Mucosa of stomach (tissue), 1 donor: ENCODE measurements around the gene ELMO3.

ENCODE experiments used
- H3K27me3 ChIP-seq: one replicate; pipeline ENCODE4 v1.7.0; 2013; ENCODE audit warnings: mild to moderate bottlenecking, low read length; ENCODE audit not compliant: control insufficient read depth, insufficient read depth
- H3K36me3 ChIP-seq: one replicate; pipeline ENCODE4 v1.7.0; 2013; ENCODE audit warnings: low read length; ENCODE audit not compliant: control insufficient read depth, insufficient read depth
- H3K4me1 ChIP-seq: one replicate; pipeline ENCODE4 v1.7.0; 2013; ENCODE audit warnings: mild to moderate bottlenecking, low read length; ENCODE audit not compliant: control insufficient read depth, insufficient read depth
- H3K4me3 ChIP-seq: one replicate; pipeline ENCODE4 v1.7.0; 2013; ENCODE audit warnings: low read length
- H3K9ac ChIP-seq: one replicate; pipeline ENCODE4 v1.7.0; 2013; ENCODE audit warnings: mild to moderate bottlenecking, low read length, moderate library complexity
- H3K9me3 ChIP-seq: one replicate; pipeline ENCODE4 v1.7.0; 2013; ENCODE audit warnings: mild to moderate bottlenecking, low read length, moderate library complexity; ENCODE audit not compliant: control insufficient read depth
- donor health status: Pancreatic carcinoma.

ELMO3 gene

DNA sequence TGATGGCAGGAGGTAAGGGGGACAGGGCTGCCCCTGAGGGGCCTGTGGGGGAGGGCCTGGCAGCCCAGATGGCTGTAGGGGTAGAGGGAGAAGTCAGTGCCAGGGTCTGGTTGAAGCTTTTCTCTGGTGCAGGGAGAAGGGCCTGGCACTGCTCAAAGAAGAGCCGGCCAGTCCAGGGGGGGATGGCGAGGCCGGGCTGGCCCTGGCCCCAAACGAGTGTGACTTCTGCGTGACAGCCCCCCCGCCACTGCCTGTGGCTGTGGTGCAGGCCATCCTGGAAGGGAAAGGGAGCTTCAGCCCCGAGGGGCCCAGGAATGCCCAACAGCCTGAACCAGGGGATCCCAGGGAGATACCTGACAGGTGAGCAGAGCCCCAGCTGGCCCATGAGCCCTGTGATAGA is 31.3 kb upstream of the ELMO3 start:
- Histone ChIP-seq H3K4me1 (peaks cover 36% of the 10 kb centered on the region), H3K9ac (no peak overlapping the region), H3K27me3 (peaks cover 18% of the 10 kb centered on the region)

DNA sequence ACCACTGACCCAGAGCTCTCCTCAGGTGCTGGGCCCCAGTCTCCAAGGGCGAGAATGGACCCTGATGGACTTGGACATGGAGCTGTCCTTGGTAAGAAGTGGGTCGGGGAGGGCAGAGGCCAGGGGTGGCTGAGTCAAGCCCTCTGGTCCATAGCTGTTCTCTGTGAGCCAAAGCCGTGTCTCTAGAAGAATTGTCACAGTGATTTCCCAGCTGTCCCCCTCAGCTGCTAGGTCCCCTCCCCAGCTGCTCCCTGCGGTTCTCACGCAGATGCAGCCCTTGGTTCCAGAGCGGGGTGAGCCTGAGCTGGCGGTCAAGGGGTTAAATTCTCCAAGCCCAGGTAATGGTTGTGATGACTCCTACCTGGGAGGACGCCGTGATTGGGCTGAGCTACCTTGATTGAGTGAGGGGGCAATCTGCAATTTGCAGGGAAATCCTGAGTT is 29.9 kb upstream of the ELMO3 start:
- Histone ChIP-seq H3K27me3 (peaks cover 11% of the 10 kb centered on the region), H3K4me3 (no peak overlapping the region), H3K9ac (no peak overlapping the region), H3K36me3 (peaks cover 4% of the 10 kb centered on the region), H3K9me3 (no peaks in the 10 kb centered on the region), H3K4me1 (peaks cover 42% of the 10 kb centered on the region)

More for the DNA sequence above, 31.3 kb upstream of the ELMO3 start:
- H3K36me3 ChIP-seq, result peaks cover 4% of the 10 kb centered on the region
- no peaks in the 10 kb centered on the region for H3K9me3 ChIP-seq
- H3K4me3 ChIP-seq, result no peak overlapping the region

DNA sequence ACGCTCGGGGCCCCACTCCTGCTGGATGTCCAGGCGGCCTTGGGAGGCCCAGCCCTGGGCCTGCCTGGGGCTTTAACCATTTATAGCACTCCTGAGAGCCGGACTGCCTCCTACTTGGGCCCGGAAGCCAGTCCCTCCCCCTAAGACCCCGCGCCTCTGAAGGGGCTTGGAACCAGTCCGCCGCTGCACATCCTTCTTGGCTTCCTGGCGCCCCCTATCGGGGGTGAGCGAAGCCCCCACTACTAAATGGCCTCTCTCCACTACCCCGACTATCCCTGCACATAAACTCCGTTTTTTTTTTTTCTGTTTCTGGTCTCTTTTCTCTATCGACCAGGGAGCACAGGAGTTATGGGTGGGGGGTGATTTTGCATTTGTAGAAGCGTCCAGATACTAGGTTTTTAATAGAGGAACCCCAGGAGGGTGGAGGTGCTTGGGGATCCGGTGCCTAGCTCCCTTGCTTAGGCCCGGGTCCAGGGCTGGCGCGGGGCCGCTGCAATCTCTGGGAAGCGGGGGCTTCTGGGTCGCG is 29.2 kb upstream of the ELMO3 start:
- Histone ChIP-seq H3K9me3 (no peaks in the 10 kb centered on the region), H3K36me3 (peaks cover 4% of the 10 kb centered on the region), H3K4me3 (peak overlapping the region; percentile 63), H3K4me1 (peaks cover 45% of the 10 kb centered on the region), H3K27me3 (peaks cover 11% of the 10 kb centered on the region), H3K9ac (peak overlapping the region; percentile 66)

DNA sequence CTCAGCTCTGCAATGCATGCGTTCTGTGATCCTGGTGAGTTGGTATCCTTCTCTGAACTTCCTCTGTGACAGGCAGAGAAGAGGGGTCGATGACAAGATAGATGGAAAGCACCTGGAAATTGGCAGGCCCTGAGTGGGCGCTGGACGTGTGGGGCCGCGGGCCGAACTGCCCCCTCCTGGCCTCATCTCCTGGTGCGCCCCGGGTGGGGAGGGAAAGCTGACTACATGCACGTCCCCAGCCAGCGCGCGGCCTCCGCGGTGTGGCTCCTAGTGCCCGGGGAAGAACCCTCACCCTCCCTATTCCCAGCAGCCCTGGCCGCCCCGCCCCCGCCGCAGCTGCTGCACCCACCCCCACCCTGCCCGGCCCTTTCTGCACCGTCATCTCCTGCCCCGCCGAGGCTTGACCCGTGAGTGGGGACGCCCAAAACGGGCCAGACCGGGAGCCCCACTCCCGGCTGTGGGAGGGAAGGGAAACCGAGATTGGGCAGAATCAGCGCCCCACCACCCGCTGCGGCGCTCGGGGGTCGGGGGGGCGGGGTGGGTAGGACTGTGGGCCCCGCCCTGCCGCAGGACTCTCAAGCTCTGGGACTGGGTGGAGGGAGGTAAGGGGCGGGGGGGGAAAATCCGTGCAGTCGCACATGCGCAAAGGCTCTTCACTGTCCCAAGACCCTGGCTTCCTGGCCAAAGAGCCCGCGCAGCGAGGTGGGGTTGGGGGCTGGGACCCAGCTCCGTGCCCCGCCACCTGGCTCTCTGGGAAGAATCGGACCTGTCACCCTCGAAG is 28.6 kb upstream of the ELMO3 start, which contains the start of gene NOL3:
TSS of gene NOL3 (plus strand) at position 371 of the 781 bp plus-strand sequence.
- peaks cover 4% of the 10 kb centered on the region for H3K36me3 ChIP-seq
- H3K9me3 ChIP-seq, result no peaks in the 10 kb centered on the region
- H3K4me3 ChIP-seq, result peak within 1 kb of the TSS; percentile 63
- H3K9ac ChIP-seq, result peak within 1 kb of the TSS; percentile 67
- H3K4me1 ChIP-seq, result peaks cover 40% of the 10 kb centered on the region
- H3K27me3 ChIP-seq, result peaks cover 7% of the 10 kb centered on the region

DNA sequence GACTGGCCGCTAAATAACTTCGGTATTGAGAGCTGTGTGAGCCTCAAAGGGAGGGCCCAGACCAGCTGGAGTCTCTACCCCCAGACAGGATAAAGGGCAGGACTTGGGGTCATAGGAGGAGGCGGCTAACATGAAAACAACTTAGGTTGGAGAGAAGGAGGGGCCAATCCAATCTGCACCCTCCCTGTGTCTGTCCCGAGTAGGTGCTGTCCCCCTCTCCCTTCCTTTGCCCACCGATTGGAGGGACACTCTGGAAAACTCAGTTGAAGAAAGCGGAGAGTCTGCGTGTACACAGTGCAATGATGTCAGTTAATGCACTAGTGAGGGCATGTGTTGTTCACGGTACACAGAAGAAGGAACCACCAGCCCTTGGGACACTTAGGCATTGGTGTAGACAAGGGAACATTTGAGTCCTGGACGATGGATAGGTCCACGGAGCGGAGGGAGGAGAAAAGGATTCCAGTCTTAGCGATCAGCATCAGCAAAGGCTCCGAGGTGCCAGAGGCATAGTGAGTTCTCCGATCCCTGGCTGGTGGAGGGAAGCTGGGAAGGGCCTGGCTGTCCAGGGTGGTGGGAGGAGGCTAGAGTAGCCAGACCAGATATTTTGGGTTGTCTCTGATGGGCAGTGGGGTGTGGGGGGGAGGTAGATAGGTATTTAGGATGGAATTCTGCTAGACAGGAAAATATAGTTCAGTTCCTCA is 27.8 kb upstream of the ELMO3 start:
- Histone ChIP-seq H3K9ac (peak overlapping the region; percentile 67), H3K4me3 (no peak overlapping the region), H3K9me3 (no peaks in the 10 kb centered on the region), H3K27me3 (peaks cover 3% of the 10 kb centered on the region), H3K4me1 (peaks cover 38% of the 10 kb centered on the region), H3K36me3 (peaks cover 4% of the 10 kb centered on the region)

DNA sequence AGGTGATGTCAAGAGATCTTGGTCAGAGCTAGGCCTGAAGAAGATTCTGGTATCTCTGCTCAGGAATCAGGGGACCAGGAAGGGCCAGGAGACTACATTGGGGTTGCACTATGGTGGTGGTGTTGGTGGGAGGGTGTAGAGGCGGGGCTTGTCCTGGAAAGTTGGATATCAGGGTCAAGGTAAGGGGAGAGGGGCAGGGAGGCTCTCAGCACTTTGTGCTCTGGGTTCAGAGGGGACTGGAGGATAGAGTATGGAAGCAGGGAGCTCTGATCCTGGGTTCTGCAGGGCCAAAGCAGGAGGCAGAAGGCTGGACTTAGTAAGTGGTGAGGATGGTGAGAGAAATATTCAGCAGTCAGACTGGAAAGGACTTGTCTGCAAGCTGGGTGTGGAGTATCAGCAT is 25.6 kb upstream of the ELMO3 start:
- H3K9ac ChIP-seq, result peak overlapping the region; percentile 67
- H3K9me3 ChIP-seq, result no peaks in the 10 kb centered on the region
- H3K4me3 ChIP-seq, result peak overlapping the region; percentile 32
- H3K36me3 ChIP-seq, result no peaks in the 10 kb centered on the region
- peaks cover 47% of the 10 kb centered on the region for H3K4me1 ChIP-seq
- H3K27me3 ChIP-seq, result peaks cover 3% of the 10 kb centered on the region

DNA sequence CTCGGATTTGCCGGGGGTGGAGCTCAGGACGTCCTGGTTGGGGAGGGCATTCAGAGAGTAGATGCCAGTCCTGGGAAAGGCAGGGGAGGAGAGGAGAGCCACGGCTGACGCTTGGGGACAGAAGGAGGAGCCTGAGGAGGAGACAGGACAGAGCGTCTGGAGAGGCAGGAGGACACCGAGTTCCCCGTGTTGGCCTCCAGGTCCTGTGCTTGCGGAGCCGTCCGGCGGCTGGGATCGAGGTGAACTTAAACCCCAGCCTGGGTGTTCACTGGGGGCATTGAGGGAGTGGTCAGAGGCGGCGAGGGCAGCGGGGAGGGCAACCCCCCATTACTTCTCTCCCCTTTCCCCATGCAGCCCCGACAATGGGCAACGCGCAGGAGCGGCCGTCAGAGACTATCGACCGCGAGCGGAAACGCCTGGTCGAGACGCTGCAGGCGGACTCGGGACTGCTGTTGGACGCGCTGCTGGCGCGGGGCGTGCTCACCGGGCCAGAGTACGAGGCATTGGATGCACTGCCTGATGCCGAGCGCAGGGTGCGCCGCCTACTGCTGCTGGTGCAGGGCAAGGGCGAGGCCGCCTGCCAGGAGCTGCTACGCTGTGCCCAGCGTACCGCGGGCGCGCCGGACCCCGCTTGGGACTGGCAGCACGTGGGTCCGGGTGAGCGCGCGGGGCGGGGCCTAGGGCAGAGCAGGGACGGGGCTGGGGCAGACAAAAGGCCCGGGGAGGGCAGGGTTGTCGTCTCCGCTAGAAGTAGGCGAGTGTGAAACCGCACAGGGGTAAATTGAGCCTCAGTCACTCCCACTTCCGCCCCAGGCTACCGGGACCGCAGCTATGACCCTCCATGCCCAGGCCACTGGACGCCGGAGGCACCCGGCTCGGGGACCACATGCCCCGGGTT is 24.9 kb upstream of the ELMO3 start:
- Histone ChIP-seq H3K27me3 (peaks cover 3% of the 10 kb centered on the region), H3K9me3 (no peaks in the 10 kb centered on the region), H3K4me1 (peaks cover 53% of the 10 kb centered on the region), H3K9ac (peak overlapping the region; percentile 67), H3K4me3 (peak overlapping the region; percentile 32), H3K36me3 (no peaks in the 10 kb centered on the region)

DNA sequence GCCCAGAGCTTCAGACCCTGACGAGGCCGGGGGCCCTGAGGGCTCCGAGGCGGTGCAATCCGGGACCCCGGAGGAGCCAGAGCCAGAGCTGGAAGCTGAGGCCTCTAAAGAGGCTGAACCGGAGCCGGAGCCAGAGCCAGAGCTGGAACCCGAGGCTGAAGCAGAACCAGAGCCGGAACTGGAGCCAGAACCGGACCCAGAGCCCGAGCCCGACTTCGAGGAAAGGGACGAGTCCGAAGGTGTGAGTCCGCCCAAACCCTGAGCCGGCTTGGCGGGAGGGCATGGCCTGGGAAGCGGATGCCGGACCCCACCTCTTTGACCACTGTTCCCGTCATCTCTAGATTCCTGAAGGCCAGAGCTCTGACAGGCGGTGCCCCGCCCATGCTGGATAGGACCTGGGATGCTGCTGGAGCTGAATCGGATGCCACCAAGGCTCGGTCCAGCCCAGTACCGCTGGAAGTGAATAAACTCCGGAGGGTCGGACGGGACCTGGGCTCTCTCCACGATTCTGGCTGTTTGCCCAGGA is 24.2 kb upstream of the ELMO3 start:
- peaks cover 51% of the 10 kb centered on the region for H3K4me1 ChIP-seq
- no peaks in the 10 kb centered on the region for H3K9me3 ChIP-seq
- no peak overlapping the region for H3K4me3 ChIP-seq
- H3K27me3 ChIP-seq, result peaks cover 3% of the 10 kb centered on the region
- peak overlapping the region; percentile 62 for H3K9ac ChIP-seq
- H3K36me3 ChIP-seq, result no peaks in the 10 kb centered on the region

DNA sequence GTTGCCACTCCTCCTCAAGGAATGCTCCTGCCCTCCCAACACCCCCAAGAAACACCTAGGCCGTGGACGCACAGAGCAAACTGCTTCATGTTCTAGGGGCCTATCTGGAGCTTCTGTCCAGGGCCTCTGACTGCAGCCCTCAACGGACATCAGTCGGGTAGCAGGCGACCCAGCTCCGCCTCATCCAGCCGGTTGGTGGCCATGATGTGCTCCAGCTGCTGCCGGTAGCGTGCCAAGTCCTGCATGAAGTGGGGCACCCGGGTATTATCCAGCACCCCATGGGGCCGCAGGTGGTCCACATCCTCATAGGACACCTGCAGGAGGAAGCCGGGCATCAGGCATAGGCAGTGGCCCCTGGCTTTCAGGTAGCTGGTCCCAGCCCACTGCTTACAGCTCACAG is 22.3 kb upstream of the ELMO3 start:
- H3K9me3 ChIP-seq, result no peaks in the 10 kb centered on the region
- peaks cover 40% of the 10 kb centered on the region for H3K4me1 ChIP-seq
- H3K4me3 ChIP-seq, result no peak overlapping the region
- H3K9ac ChIP-seq, result no peak overlapping the region
- H3K36me3 ChIP-seq, result no peaks in the 10 kb centered on the region
- H3K27me3 ChIP-seq, result peaks cover 3% of the 10 kb centered on the region

DNA sequence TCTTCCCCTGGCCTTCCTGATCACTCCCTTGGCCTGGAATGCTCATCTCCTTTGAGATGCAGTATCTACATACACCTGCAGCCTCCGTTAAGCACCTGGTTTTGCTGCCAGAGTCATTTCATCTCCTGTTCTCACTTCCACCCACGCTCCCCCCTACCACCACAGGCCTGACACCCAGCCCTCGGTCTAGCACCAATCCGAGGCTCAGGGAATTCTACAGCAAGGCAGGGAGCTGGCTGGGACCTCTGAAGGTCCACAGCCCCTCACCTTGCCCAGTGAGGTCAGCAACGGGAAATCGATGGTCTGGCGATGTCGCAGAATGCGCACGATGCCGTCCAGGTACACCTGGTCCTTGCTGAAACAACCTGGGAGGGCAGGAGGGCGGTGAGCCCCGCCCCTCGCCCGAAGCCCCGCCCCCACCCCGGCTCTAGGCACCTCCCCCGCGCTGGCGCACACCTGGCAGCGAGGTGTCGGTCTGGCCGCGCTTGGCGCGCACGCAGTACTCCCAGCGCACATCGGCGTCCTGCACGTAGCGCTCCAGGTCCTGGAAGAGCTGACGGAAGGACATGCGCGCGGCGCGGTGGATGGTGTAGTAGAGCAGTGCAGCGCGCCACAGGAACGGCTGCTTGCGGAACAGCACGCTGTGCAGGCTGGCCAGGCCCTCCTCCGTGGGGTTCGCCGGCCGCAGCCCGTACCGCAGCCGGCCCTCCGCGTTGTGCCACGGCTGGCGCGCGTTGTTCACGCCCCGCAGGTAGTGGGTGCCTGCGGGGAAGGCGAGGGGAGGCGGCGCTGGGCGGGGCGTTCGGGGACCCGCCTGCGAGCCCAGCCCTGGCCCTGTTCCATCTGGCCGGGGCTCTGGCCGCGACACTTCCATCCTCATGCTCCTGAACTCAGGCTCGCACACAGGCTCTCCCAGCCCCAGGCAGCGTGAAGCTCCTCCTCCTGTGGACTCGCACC is 20.9 kb upstream of the ELMO3 start:
- H3K27me3 ChIP-seq, result peaks cover 3% of the 10 kb centered on the region
- H3K36me3 ChIP-seq, result no peaks in the 10 kb centered on the region
- peaks cover 44% of the 10 kb centered on the region for H3K4me1 ChIP-seq
- no peaks in the 10 kb centered on the region for H3K9me3 ChIP-seq
- peak overlapping the region; percentile 36 for H3K9ac ChIP-seq
- no peak overlapping the region for H3K4me3 ChIP-seq
